ENCODE measurements around the gene WNK2. TPM values are rescaled to one million over a fixed set of nuclear protein-coding genes. Genes with fewer than 3 reads are reported as not detected.

The WNK2 gene
- total RNA-seq, 1 donor from 2014 or later: 12.6 TPM

- FAIRE-seq: no peak
- no peak for DNase-seq (ENCODE audit: low spot score in 2 of 2)
Measured at GRCh38 chr9:93183131-93183662, 742 bp upstream of the WNK2 start.

DNA sequence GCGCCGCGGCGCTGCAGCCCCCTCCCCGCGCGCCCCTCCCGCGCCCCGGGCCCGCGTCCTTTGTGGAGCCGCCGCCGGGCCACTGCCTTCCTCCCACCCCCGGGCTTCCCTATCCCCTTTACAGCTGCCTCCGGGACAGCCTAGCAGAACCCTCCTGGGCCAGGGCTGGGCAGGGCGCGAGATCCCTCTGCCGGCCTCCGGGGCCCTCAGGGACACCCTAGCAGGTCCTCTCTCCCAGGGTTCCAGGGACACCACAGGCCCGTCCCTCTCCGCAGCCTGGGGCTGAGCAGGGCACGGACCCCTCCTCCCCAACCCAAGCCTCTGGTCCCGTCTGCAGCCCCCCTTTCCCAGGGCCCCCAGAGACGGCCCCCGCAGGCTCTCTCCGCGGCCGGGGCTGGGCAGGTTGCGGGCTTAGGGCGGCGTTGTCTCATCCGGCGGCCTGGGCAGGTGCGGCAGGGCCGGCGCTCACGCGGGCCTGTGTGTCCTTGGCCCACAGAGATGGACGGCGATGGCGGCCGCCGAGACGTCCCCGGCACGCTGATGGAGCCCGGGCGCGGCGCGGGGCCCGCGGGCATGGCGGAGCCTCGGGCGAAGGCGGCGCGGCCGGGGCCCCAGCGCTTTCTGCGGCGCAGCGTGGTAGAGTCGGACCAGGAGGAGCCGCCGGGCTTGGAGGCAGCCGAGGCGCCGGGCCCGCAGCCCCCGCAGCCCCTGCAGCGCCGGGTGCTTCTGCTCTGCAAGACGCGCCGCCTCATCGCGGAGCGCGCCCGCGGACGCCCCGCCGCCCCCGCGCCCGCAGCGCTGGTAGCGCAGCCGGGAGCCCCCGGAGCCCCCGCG is 710 bp downstream of the WNK2 start:
- DNase-seq (ENCODE audit: low spot score in 2 of 2) (peak; percentile 64 to 68), FAIRE-seq (no peak)

GRCh38 chr9:93185266-93186214 is 1.6 kb downstream of the WNK2 start:
- DNase-seq (ENCODE audit: low spot score in 2 of 2) (no peak), FAIRE-seq (no peak)

- DNase-seq (ENCODE audit: low spot score in 2 of 2) (no peak), FAIRE-seq (no peak)
Measured at GRCh38 chr9:93186215-93186945, 2.4 kb downstream of the WNK2 start.

GRCh38 chr9:93187047-93187446 is 3.1 kb downstream of the WNK2 start:
- no peak for FAIRE-seq
- no peak for DNase-seq (ENCODE audit: low spot score in 2 of 2)

GRCh38 chr9:93187574-93187973 is 3.6 kb downstream of the WNK2 start:
- FAIRE-seq (no peak), DNase-seq (ENCODE audit: low spot score in 2 of 2) (no peak)

GRCh38 chr9:93188426-93189368 is 4.8 kb downstream of the WNK2 start:
- DNase-seq (ENCODE audit: low spot score in 2 of 2) (no peak), FAIRE-seq (no peak)

DNA sequence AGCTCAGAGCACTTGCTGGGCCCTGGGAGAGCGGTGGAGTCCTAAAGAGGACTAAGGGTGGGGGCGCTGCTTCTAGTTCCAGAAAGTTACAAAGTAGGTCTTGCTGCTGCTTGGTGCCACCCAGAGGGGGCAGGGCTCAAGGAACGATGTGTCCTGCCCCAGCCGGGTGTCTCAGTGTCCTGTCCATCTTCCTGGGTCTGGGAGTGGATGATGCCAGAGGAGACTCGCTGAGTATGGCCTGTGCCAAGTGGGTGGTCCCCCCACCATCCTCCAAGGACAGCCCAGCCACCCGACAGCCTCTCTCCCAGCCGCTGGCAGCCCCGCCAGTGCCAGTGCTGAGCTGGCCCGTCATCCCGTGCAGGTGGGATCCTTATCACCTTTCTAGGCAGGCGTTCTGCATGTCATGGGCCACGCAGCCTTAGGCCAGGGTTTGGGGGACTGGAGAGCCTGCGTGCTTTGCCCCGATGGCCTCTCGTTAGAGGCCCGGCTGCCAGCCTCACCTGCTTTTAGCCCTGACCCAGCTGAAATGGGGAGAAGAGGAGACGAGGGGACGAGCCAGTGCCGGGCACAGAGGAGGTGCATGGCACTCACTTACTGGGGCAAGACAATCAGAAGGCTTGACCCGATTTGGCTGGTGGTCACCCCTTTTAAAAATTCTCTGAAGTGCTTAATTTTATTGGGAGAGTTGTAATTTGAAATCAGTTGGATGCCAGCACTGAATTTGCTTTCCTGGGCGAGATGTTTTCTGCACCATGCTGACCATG is 5.6 kb downstream of the WNK2 start:
- DNase-seq (ENCODE audit: low spot score in 2 of 2) (no peak), FAIRE-seq (no peak)

- DNase-seq (ENCODE audit: low spot score in 2 of 2): no peak
- no peak for FAIRE-seq
Measured at GRCh38 chr9:93190133-93190525, 6.2 kb downstream of the WNK2 start.

DNA sequence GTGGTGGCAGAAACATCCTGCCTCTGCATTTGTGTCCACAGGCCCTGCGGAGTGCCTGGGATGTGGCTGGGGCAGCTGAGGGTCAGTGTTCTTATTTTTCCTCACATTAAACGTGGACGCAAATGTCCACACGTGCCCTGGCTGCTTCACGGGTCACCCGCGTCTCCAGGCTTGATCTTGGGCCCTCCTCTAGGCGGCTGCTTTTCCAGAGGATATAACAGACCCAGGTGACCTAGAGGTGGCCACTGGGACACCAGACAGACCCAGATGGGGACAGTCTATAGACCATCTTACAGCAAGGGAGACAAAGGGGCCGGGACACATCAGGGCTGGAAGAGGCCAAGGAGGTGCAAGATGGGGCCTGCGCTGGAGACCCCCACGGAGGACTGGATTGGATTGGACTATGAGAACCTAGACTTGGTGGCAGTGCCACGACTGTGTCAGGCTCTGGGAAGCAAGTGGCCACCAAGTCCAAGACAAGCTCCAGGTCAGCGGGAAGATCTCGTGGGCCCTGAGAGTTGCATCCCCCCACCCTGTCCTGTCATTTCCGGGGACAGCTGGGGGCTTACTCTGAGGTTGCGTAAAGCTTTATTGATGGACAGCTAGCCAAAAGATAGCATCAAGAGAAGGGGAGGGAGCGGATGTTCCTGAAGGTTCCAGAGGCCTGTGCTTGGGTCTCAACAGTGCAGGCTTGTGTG is 6.9 kb downstream of the WNK2 start:
- DNase-seq (ENCODE audit: low spot score in 2 of 2) (no peak), FAIRE-seq (no peak)

GRCh38 chr9:93191354-93191660 is 7.4 kb downstream of the WNK2 start:
- DNase-seq (ENCODE audit: low spot score in 2 of 2) (no peak), FAIRE-seq (no peak)

DNA sequence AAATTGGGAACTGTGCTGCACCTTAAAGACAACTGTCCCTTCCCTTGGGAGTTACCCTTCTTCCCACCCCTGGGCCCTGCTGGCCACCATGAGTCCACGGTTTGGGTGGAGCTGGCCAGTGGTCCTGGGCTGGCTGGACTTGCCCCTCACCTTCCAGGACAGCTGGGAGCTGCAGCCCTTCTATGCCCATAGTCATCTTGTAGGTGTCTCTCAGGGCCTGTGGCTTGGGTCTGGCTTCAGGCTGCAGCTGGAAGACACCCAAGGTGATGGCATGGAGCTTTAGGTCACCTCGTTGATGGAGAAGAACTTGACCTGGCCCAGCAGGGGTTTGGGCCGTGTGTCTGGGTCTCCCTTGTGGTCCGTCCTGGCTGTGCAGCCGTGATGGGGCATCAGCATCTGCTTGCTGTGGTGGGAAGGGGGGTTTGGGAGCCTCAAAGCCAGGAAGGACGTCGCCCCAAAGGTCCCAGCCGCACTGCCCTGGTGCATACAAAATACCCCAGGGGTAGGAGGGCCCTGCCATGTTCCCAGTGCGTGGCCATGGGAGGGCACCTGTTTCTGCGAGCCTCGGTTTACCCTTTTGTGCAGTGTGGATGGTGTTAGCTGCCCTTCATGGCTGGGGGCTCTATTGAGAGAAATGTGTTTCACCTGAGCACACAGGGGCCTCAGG is 8.9 kb downstream of the WNK2 start:
- DNase-seq (ENCODE audit: low spot score in 2 of 2) (no peak), FAIRE-seq (no peak)

- no peak for FAIRE-seq
- no peak for DNase-seq (ENCODE audit: low spot score in 2 of 2)
Measured at GRCh38 chr9:93193388-93194220, 9.7 kb downstream of the WNK2 start.

DNA sequence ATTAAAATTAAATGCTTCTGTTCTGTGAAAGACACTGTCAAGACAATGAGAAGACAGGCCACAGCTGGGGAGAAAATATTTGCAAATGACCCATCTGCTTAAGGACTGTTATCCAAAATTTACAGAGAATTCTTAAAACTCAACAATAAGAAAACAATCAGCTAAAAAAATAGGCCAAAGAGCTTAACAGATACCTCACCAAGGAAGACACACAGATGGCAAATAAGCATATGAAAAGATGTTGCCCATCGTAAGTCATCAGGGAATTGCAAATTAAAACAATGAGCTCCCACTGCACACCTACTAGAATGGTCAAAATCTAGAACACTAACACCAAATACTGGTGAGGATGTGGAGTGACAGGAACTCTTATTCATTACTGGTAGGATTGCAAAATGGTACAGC is 10.3 kb downstream of the WNK2 start:
- no peak for DNase-seq (ENCODE audit: low spot score in 2 of 2)
- FAIRE-seq: no peak

GRCh38 chr9:93194641-93195040 is 10.7 kb downstream of the WNK2 start:
- FAIRE-seq: no peak
- no peak for DNase-seq (ENCODE audit: low spot score in 2 of 2)

DNA sequence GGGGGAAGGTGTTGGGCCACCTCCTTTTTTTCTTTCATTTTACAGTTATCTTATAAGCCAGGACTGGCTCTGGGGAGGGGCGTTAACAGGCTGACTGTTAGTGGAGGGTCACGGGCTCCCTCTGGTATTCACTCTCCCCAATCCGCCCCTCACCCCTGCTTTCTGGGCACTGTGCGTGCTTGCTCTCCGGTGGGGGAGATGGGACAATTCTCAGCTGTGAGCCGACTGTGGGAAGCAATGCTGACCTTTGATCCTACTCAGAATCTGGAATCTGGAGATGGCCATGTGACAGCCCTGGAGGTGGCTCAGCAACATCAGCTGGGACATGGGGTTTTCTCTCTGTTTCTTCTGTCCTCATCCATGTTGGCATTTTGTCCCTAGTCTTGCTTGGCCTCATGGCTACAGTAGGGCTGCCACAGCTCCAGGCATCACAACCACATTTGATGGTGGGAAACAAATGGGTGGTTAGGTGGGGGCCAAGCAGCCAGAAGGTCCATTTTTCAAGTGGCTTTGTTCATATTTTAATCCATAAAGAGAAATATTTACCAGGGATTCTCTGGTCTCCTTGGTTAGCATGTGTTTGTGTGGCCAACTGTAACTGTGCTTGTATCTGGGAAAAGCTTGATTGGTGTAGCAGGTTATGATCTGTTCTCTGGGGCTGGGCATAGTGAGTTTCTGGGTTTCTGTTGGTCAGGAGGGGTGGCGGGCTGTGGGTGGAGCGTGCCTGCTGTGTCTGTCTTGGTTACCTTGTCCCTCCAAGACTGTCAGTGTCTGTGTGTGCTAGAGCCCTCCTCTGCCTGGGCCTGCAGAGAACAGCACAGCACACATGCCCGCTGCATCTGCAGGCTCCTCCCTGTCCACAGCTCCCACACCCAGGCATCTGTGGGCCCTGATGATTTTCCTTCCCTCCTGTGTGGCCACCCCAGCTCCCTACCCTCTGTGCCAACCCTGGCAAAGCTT is 12.4 kb downstream of the WNK2 start:
- DNase-seq (ENCODE audit: low spot score in 2 of 2) (no peak), FAIRE-seq (no peak)

Measured in frontal cortex (tissue), 4 donors.